Stimulated activated CD8-positive, alpha-beta memory T cell treated with anti-CD3 and anti-CD28 coated beads, Interleukin-7, amount 100 ng/mL, for 4 hours (primary cell): Measurements from ENCODE around the gene SUCNR1.
"Not testable (repeated sequence)": the region's sequence is repeated elsewhere in the genome, so short reads cannot be mapped to it uniquely, and the experiment has no call there.

Source experiments
- DNase-seq, 2 donors: peaks; one replicate each; pipeline ENCODE4 v3.0.0-alpha.2; 2020; ENCODE audit warnings: low read depth in 2 of 2

Gene SUCNR1

GRCh38 chr3:151900884-151901643 is 27.6 kb downstream of the SUCNR1 start:
- DNase-seq = no peak

- DNase-seq = no peak
Measured at GRCh38 chr3:151901644-151902285, 28.3 kb downstream of the SUCNR1 start.

GRCh38 chr3:151903501-151903991 is 30.1 kb downstream of the SUCNR1 start:
- no peak for DNase-seq

- no peak for DNase-seq
Measured at GRCh38 chr3:151905647-151906046, 32.2 kb downstream of the SUCNR1 start.

GRCh38 chr3:151906751-151907150 is 33.3 kb downstream of the SUCNR1 start:
- no peak for DNase-seq

- DNase-seq = no peak
Measured at GRCh38 chr3:151908399-151908798, 35.0 kb downstream of the SUCNR1 start.

- DNase-seq = no peak
Measured at GRCh38 chr3:151909681-151910405, 36.4 kb downstream of the SUCNR1 start.

GRCh38 chr3:151911462-151911861 is 38.0 kb downstream of the SUCNR1 start:
- DNase-seq = no peak

GRCh38 chr3:151912028-151912427 is 38.6 kb downstream of the SUCNR1 start:
- no peak for DNase-seq

- no peak for DNase-seq
Measured at GRCh38 chr3:151916781-151917180, 43.3 kb downstream of the SUCNR1 start.

GRCh38 chr3:151918253-151919029 is 45.0 kb downstream of the SUCNR1 start:
- DNase-seq = no peak

- DNase-seq = no peak
Measured at GRCh38 chr3:151919030-151919328, 45.5 kb downstream of the SUCNR1 start.

GRCh38 chr3:151919446-151919845 is 46.0 kb downstream of the SUCNR1 start:
- DNase-seq = no peak

GRCh38 chr3:151923901-151924300 is 50.5 kb downstream of the SUCNR1 start:
- DNase-seq = no peak

GRCh38 chr3:151924753-151925152 is 51.3 kb downstream of the SUCNR1 start:
- DNase-seq = no peak

GRCh38 chr3:151925419-151925818 is 52.0 kb downstream of the SUCNR1 start:
- DNase-seq = no peak

- no peak for DNase-seq
Measured at GRCh38 chr3:151925876-151926275, 52.4 kb downstream of the SUCNR1 start.

GRCh38 chr3:151926956-151927355 is 53.5 kb downstream of the SUCNR1 start:
- DNase-seq = no peak

GRCh38 chr3:151927915-151928525 is 54.6 kb downstream of the SUCNR1 start:
- not testable (repeated sequence) for DNase-seq

- no peak for DNase-seq
Measured at GRCh38 chr3:151931171-151931570, 57.7 kb downstream of the SUCNR1 start.

- no peak for DNase-seq
Measured at GRCh38 chr3:151933234-151933853, 59.9 kb downstream of the SUCNR1 start.
